DMS 273 treated with DMSO at 0.1 percent for 48 hours (cell line): ENCODE data around the gene KCNQ5.
"Not testable (repeated sequence)": the region's sequence is repeated elsewhere in the genome, so short reads cannot be mapped to it uniquely, and the experiment has no call there.

Experiments
- DNase-seq: peaks from one replicate; lab custom pipeline; 2025; lab: John Stamatoyannopoulos, UW

Gene KCNQ5

GRCh38 chr6:72844614-72845013, 222.8 kb downstream of the KCNQ5 start:
- no peak for DNase-seq

GRCh38 chr6:72849346-72849745, 227.5 kb downstream of the KCNQ5 start:
- DNase-seq: no peak

GRCh38 chr6:72850040-72850439, 228.2 kb downstream of the KCNQ5 start:
- no peak for DNase-seq

GRCh38 chr6:72850469-72850868, 228.6 kb downstream of the KCNQ5 start:
- DNase-seq: no peak

GRCh38 chr6:72855471-72855870, 233.6 kb downstream of the KCNQ5 start:
- no peak for DNase-seq

- no peak for DNase-seq
Observed at GRCh38 chr6:72856801-72857200, 234.9 kb downstream of the KCNQ5 start.

- DNase-seq: no peak
Observed at GRCh38 chr6:72857791-72858585, 236.1 kb downstream of the KCNQ5 start.

GRCh38 chr6:72861059-72861458, 239.2 kb downstream of the KCNQ5 start:
- DNase-seq: no peak

- DNase-seq: no peak
Observed at GRCh38 chr6:72861935-72862432, 240.1 kb downstream of the KCNQ5 start.

- DNase-seq: no peak
Observed at GRCh38 chr6:72863131-72863530, 241.3 kb downstream of the KCNQ5 start.

- DNase-seq: no peak
Observed at GRCh38 chr6:72864236-72864635, 242.4 kb downstream of the KCNQ5 start.

- DNase-seq: no peak
Observed at GRCh38 chr6:72864799-72865198, 242.9 kb downstream of the KCNQ5 start.

GRCh38 chr6:72865467-72865866, 243.6 kb downstream of the KCNQ5 start:
- DNase-seq: no peak

- no peak for DNase-seq
Observed at GRCh38 chr6:72869621-72870020, 247.8 kb downstream of the KCNQ5 start.

GRCh38 chr6:72873433-72873832, 251.6 kb downstream of the KCNQ5 start:
- DNase-seq: no peak

GRCh38 chr6:72876256-72876655, 254.4 kb downstream of the KCNQ5 start:
- DNase-seq: no peak

GRCh38 chr6:72886170-72886569, 264.3 kb downstream of the KCNQ5 start:
- no peak for DNase-seq

GRCh38 chr6:72890233-72890632, 268.4 kb downstream of the KCNQ5 start:
- no peak for DNase-seq

GRCh38 chr6:72890671-72891070, 268.8 kb downstream of the KCNQ5 start:
- DNase-seq: no peak

- no peak for DNase-seq
Observed at GRCh38 chr6:72892901-72893300, 271.0 kb downstream of the KCNQ5 start.

- no peak for DNase-seq
Observed at GRCh38 chr6:72894091-72894490, 272.2 kb downstream of the KCNQ5 start.

- not testable (repeated sequence) for DNase-seq
Observed at GRCh38 chr6:72898313-72898712, 276.4 kb downstream of the KCNQ5 start.

- no peak for DNase-seq
Observed at GRCh38 chr6:72905705-72906478, 284.0 kb downstream of the KCNQ5 start.
